ENCODE data around the gene WSB1.

DNA sequence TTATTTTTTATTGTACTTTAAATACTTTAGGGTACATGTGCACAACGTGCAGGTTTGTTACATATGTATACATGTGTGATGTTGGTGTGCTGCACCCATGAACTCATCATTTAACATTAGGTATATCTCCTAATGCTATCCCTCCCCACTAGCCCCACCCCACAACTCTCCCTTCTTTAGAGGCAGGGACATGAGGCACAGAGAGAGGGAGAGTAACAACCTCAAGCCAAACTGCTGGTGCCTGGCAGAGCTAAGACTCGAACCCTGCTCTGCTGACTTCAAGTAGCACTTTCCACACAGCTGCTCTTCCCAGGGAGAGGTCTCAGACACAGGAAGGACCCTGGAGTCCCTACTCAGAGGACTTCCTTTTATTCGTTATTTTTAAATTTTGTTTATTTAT lies 69.4 kb downstream of the WSB1 start:
- TF ChIP-seq, protein P1, sequence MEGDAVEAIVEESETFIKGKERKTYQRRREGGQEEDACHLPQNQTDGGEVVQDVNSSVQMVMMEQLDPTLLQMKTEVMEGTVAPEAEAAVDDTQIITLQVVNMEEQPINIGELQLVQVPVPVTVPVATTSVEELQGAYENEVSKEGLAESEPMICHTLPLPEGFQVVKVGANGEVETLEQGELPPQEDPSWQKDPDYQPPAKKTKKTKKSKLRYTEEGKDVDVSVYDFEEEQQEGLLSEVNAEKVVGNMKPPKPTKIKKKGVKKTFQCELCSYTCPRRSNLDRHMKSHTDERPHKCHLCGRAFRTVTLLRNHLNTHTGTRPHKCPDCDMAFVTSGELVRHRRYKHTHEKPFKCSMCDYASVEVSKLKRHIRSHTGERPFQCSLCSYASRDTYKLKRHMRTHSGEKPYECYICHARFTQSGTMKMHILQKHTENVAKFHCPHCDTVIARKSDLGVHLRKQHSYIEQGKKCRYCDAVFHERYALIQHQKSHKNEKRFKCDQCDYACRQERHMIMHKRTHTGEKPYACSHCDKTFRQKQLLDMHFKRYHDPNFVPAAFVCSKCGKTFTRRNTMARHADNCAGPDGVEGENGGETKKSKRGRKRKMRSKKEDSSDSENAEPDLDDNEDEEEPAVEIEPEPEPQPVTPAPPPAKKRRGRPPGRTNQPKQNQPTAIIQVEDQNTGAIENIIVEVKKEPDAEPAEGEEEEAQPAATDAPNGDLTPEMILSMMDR (conservative IDR thresholded peaks at IDR 0.05; ENCODE audit: low read depth, low read length) = no peak
- TF ChIP-seq EZH2 (IDR thresholded peaks at IDR 0.05; ENCODE audit: borderline replicate concordance, low read depth, low read length, poor library complexity, severe bottlenecking) = no peak

Measured in A673 (cell line).